GM12878 (cell line): ENCODE data around the gene LY6G6D. TPM values are rescaled to one million over a fixed set of nuclear protein-coding genes. Genes with fewer than 3 reads are reported as not detected.

ENCODE experiments used
- ATAC-seq: fragments of 200-7000 bp; cut with Tn5 transposase; 3 replicates; pipeline ENCODE4 v1.9.1; 2020; ENCODE audit warnings: mild to moderate bottlenecking, moderate library complexity
- BruUV-seq: library from RNA; stranded (reverse); fragments of 400-500 nt; replicated peaks from 2 replicates; lab custom pipeline; 2021; lab: Mats Ljungman, UMichigan
- CTCF ChIA-PET: fragments of 300-600 bp; sonication (Branson Sonifier 250); formaldehyde crosslinking; extraction: SDS; loops from one replicate; lab custom pipeline; 2021; ENCODE audit warnings: inconsistent platforms; lab: Yijun Ruan, JAX
- POLR2A ChIA-PET: fragments of 350-600 bp; formaldehyde crosslinking; extraction: SDS; loops from one replicate; lab custom pipeline; 2021; ENCODE audit warnings: inconsistent platforms; lab: Charles Lee
- RAD21 ChIA-PET: fragments of 300-600 bp; sonication (Branson Sonifier 250); formaldehyde crosslinking; loops from one replicate; lab custom pipeline; 2023; ENCODE audit warnings: antibody characterized with exemption; ENCODE audit not compliant: unreplicated experiment; lab: Charles Lee
- SMC1A ChIA-PET: fragments of 300-600 bp; sonication (Branson Sonifier 250); formaldehyde crosslinking; loops from one replicate; lab custom pipeline; 2023; ENCODE audit not compliant: unreplicated experiment, uncharacterized antibody; lab: Charles Lee
- DNase-seq: peaks from one replicate; pipeline ENCODE4 v3.0.0-alpha.2; 2011; ENCODE audit warnings: low read depth, low spot score
- FAIRE-seq: peaks from 3 replicates; lab custom pipeline; 2011; peaks lifted over from hg19 to GRCh38; lab: Jason Lieb, UNC
- H2AFZ ChIP-seq: 2 replicates; pipeline ENCODE4 v1.6.0; 2011; ENCODE audit warnings: low read depth, low read length, control low read depth; ENCODE audit not compliant: control insufficient read depth
- H3K27ac ChIP-seq: 2 replicates; pipeline ENCODE4 v1.5.1; 2011; ENCODE audit warnings: control low read depth; ENCODE audit not compliant: control insufficient read depth, insufficient read depth
- H3K27me3 ChIP-seq, 2 experiments: replicated peaks in 1 of 2; 2 replicates each; pipeline versions ENCODE4 v1.6.0 to v1.6.1; 2011; ENCODE audit warnings: low read length in 1 of 2; ENCODE audit not compliant: control insufficient read depth in 2 of 2, insufficient read depth in 2 of 2
- H3K36me3 ChIP-seq, 2 experiments: 2 replicates each; pipeline ENCODE4 v1.5.1; 2011; ENCODE audit warnings: low read length in 1 of 2; ENCODE audit not compliant: control insufficient read depth in 2 of 2, insufficient read depth in 2 of 2
- H3K4me1 ChIP-seq: 2 replicates; pipeline ENCODE4 v1.6.1; 2011; ENCODE audit warnings: mild to moderate bottlenecking, low read length, moderate library complexity, mixed read lengths; ENCODE audit not compliant: control insufficient read depth, insufficient read depth
- H3K4me2 ChIP-seq: 2 replicates; pipeline ENCODE4 v1.6.0; 2011; ENCODE audit warnings: control low read depth; ENCODE audit not compliant: control insufficient read depth, insufficient read depth
- H3K4me3 ChIP-seq: fragments of 200-600 bp; sonication (generic); 2 replicates; pipeline ENCODE4 v1.5.1; 2016
- H3K79me2 ChIP-seq: 2 replicates; pipeline ENCODE4 v1.6.0; 2011; ENCODE audit warnings: low read length; ENCODE audit not compliant: control insufficient read depth, insufficient read depth
- H3K9ac ChIP-seq: 2 replicates; pipeline ENCODE4 v1.8.0; 2011; ENCODE audit warnings: low read length, control low read depth, mixed read lengths; ENCODE audit not compliant: control insufficient read depth, insufficient read depth
- H3K9me3 ChIP-seq: replicated peaks from 3 replicates; pipeline ENCODE4 v1.5.1; 2011; ENCODE audit warnings: mild to moderate bottlenecking, low read length; ENCODE audit not compliant: control insufficient read depth, insufficient read depth
- H4K20me1 ChIP-seq: 2 replicates; pipeline ENCODE4 v1.6.0; 2011; ENCODE audit not compliant: control insufficient read depth, insufficient read depth
- BCL11A ChIP-seq: IDR thresholded peaks from 2 replicates; pipeline ENCODE4 v1.6.1; 2011; ENCODE audit warnings: low read depth, low read length
- CREB1 ChIP-seq: IDR thresholded peaks from 2 replicates; pipeline ENCODE4 v1.6.1; 2012; ENCODE audit warnings: low read depth, mild to moderate bottlenecking, inconsistent platforms
- EED ChIP-seq: sonication (generic); IDR thresholded peaks from 2 replicates; pipeline ENCODE4 v1.6.1; 2016; ENCODE audit warnings: antibody characterized with exemption, low read depth
- ESRRA ChIP-seq: IDR thresholded peaks from 2 replicates; pipeline ENCODE4 v1.6.1; 2012; ENCODE audit warnings: mild to moderate bottlenecking, low read length, improper control_type of control experiment
- EZH2 ChIP-seq: IDR thresholded peaks from 2 replicates; pipeline ENCODE4 v1.6.1; 2012; ENCODE audit warnings: low read depth, mild to moderate bottlenecking, control low read depth, inconsistent platforms, low read length, borderline replicate concordance; ENCODE audit not compliant: control insufficient read depth
- GABPA ChIP-seq: IDR thresholded peaks from 2 replicates; pipeline ENCODE4 v1.6.1; 2014; ENCODE audit warnings: antibody characterized with exemption, low read depth, mild to moderate bottlenecking, inconsistent platforms
- HDGF ChIP-seq: fragments of 450-650 bp; IDR thresholded peaks from 2 replicates; pipeline ENCODE4 v1.6.1; 2016; ENCODE audit warnings: antibody characterized with exemption
- IKZF2 ChIP-seq, 2 experiments: fragments of 450-650 bp; IDR thresholded peaks; 2 replicates each; pipeline ENCODE4 v1.6.1; 2017; ENCODE audit warnings: mild to moderate bottlenecking in 2 of 2, moderate library complexity in 2 of 2
- LARP7 ChIP-seq: fragments of 450-650 bp; IDR thresholded peaks from 2 replicates; pipeline ENCODE4 v1.6.1; 2017; ENCODE audit warnings: mild to moderate bottlenecking
- MYC ChIP-seq: IDR thresholded peaks from 2 replicates; pipeline ENCODE4 v1.6.1; 2011; ENCODE audit warnings: mild to moderate bottlenecking, low read length, moderate library complexity, inconsistent platforms; ENCODE audit not compliant: insufficient read depth, insufficient replicate concordance, insufficient read length, severe bottlenecking
- POU2F2 ChIP-seq: IDR thresholded peaks from 3 replicates; pipeline ENCODE4 v1.6.1; 2011; ENCODE audit warnings: low read depth, mild to moderate bottlenecking, low read length, borderline replicate concordance
- RB1 ChIP-seq: fragments of 450-650 bp; formaldehyde crosslinking; IDR thresholded peaks from 2 replicates; pipeline ENCODE4 v1.6.1; 2017; ENCODE audit warnings: mild to moderate bottlenecking, borderline replicate concordance
- RBBP5 ChIP-seq: fragments of 200-600 bp; sonication (generic); conservative IDR thresholded peaks from 2 replicates; pipeline ENCODE4 v1.6.1; 2016
- SIN3A ChIP-seq: IDR thresholded peaks from 2 replicates; pipeline ENCODE4 v1.6.1; 2012; ENCODE audit warnings: low read depth, low read length, improper control_type of control experiment
- SMARCA5 ChIP-seq: fragments of 450-650 bp; IDR thresholded peaks from 2 replicates; pipeline ENCODE4 v1.6.1; 2017; ENCODE audit warnings: mild to moderate bottlenecking
- SPI1 ChIP-seq: IDR thresholded peaks from 2 replicates; pipeline ENCODE4 v1.6.1; 2011; ENCODE audit warnings: low read depth, mild to moderate bottlenecking, low read length, moderate library complexity, borderline replicate concordance; ENCODE audit not compliant: insufficient read depth
- STAT1 ChIP-seq: fragments of 450-650 bp; conservative IDR thresholded peaks from 2 replicates; pipeline ENCODE4 v1.6.1; 2014; ENCODE audit warnings: antibody characterized with exemption, mild to moderate bottlenecking
- ZBED1 ChIP-seq: IDR thresholded peaks from 2 replicates; pipeline ENCODE4 v1.6.1; 2016; ENCODE audit warnings: borderline replicate concordance
- ZNF384 ChIP-seq: IDR thresholded peaks from 2 replicates; pipeline ENCODE4 v1.6.1; 2012; ENCODE audit warnings: low read depth, mild to moderate bottlenecking, low read length, improper control_type of control experiment, borderline replicate concordance
- WGBS: methylation state at CpG from one replicate; pipeline ENCODE4 v1.1.6; 2016; ENCODE audit warnings: low lambda C conversion rate; ENCODE audit not compliant: insufficient replicate concordance, insufficient coverage; ENCODE audit errors: missing lambda C conversion rate; 5-methylcytosine and 5-hydroxymethylcytosine counted together
- in situ Hi-C: fragments of 300-500 bp; cut with MboI; formaldehyde crosslinking; loops from 9 replicates; pipeline ENCODE4 v1.14.3; 2018; ENCODE audit warnings: mixed read lengths
- intact Hi-C: fragments of 100-400 bp; cut with micrococcal nuclease; formaldehyde crosslinking; loops from one replicate; pipeline ENCODE4 v1.14.2; 2022; ENCODE audit not compliant: unreplicated experiment
- polyA plus RNA-seq, 11 experiments: library from polyadenylated mRNA; depleted of rRNA in 4 of 11; unstranded in 6 of 11; stranded (reverse) in 5 of 11; fragments of >200 nt; fragmentation: Nextera tagmentation in 4 of 11; fragmentation: Illumina TruSeq in 1 of 11; extraction: Ambion mirVana in 4 of 11; extraction: Trizol in 1 of 11; gene quantifications; 1 replicate in 1 of 11; 2 replicates in 10 of 11; pipeline versions ENCODE4 v1.2.1 to v1.2.3, GENCODE V29; 2011 to 2016; ENCODE audit warnings: inconsistent platforms in 2 of 11, missing spikeins in 2 of 11, low read depth in 1 of 11
- total RNA-seq, 4 experiments: library from RNA; depleted of rRNA in 3 of 4; stranded (reverse); fragments of >200 nt in 3 of 4; fragmentation: Illumina TruSeq in 1 of 4; extraction: Trizol in 1 of 4; gene quantifications; 2 replicates each; pipeline versions ENCODE4 v1.2.1 to v1.2.3, GENCODE V29; 2013 to 2021
- TF ChIP-seq, protein P1 (sequence below): fragments of 450-650 bp; IDR thresholded peaks from 2 replicates; pipeline ENCODE4 v1.6.1; 2017; ENCODE audit warnings: low read depth, mild to moderate bottlenecking, moderate library complexity

LY6G6D gene
- total and polyA plus RNA-seq, 10 of the 15 experiments (the other 5 are each of a cell fraction or from before 2014, with no cell fraction given): not detected

DNA sequence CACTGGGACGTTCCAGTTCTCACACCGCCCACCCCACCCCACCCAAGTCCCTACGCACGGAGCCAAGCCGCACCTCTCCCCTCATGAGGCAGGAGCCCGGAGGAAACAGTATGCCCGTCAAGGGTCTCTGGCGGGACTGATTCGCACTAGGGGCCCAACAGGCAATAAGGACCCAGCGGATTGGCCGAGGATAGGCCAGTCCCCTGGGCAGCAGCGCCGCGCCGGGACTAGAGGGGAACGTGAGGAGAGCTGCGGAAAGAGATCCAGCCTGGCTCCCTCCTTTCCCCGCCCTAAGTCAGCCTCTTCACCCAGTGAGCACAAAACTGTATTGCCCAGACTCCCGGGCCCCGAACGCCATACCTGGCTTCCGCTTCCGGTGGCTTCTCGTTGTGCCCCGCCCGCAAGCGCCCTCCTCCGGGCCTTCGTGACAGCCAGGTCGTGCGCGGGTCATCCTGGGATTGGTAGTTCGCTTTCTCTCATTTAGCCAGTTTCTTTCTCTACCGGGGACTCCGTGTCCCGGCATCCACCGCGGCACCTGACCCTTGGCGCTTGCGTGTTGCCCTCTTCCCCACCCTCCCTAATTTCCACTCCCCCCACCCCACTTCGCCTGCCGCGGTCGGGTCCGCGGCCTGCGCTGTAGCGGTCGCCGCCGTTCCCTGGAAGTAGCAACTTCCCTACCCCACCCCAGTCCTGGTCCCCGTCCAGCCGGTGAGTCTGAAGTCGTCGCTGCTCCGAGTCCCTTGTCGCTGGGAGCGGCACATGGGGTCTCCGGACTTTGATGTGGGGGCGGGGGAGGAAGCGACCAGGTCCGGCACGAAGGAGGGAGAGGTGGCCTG, 49.4 kb upstream of the LY6G6D start, which contains the start of gene CSNK2B:
Gene CSNK2B (plus strand): TSS at position 580 of the 836 bp plus-strand sequence. CDS start 752 bp downstream, outside the sequence.
- FAIRE-seq (peak; percentile 96), ATAC-seq (peak; percentile 89), DNase-seq (peak; percentile 91)
- H2AFZ ChIP-seq: peak within 1 kb of the TSS; percentile 77
- peaks cover 51% of the 10 kb centered on the region for H3K79me2 ChIP-seq
- in situ Hi-C loops: no loop called here
- no peaks in the 10 kb centered on the region for H3K9me3 ChIP-seq
- peak within 1 kb of the TSS; percentile 97 for H3K9ac ChIP-seq
- 0% methylated on average over 61 of the region's 63 CpGs for WGBS
- H4K20me1 ChIP-seq: no peaks in the 10 kb centered on the region
- H3K27me3 ChIP-seq: no peaks in the 10 kb centered on the region
- H3K4me3 ChIP-seq: peak within 1 kb of the TSS; percentile 93
- POLR2A ChIA-PET: interaction anchor here (0.5 to 5.9 kb wide), 13 partner anchors 8 to 294 kb away, joined by 3 to 107 read pairs (median 4); partner anchors contain the start of genes APOM, BAG6, LSM2 and LTB
- SMC1A ChIA-PET: interaction anchor here (0.7 to 2.6 kb wide), 4 partner anchors 11 to 72 kb away, joined by 3 to 31 read pairs (median 3); partner anchors contain the start of genes APOM and BAG6
- H3K4me2 ChIP-seq: peak within 1 kb of the TSS; percentile 95
- intact Hi-C loops: loop anchor here (1.0 to 5.0 kb wide), 3 partner anchors 45 to 167 kb away; partner anchors contain the start of genes CLIC1 and PRRC2A
- peak within 1 kb of the TSS; percentile 94 for H3K27ac ChIP-seq
- no TSS peak for BruUV-seq
- CTCF ChIA-PET: interaction anchor here (0.9 to 2.3 kb wide), 4 partner anchors 14 to 166 kb away, joined by 3 to 15 read pairs (median 6); partner anchors contain the start of gene BAG6
- RAD21 ChIA-PET: interaction anchor here (0.8 to 1.6 kb wide), 6 partner anchors 12 to 172 kb away, joined by 3 to 8 read pairs (median 4); partner anchors contain the start of genes BAG6, NCR3 and TNF
- H3K36me3 ChIP-seq: peaks cover 15 to 35% of the 10 kb centered on the region in 2 experiments
- H3K4me1 ChIP-seq: peaks cover 37% of the 10 kb centered on the region
- TF ChIP-seq EZH2 (no peak), RB1 (no peak), IKZF2 (IDR thresholded peaks at IDR 0.05) (peak in 1 of 2 experiments; percentile 54; a peak in 1 of 4 replicates), SIN3A (peak; percentile 61; the same call in 1 of the 2 replicates), SMARCA5 (peak; percentile 24; the same call in 1 of the 2 replicates), GABPA (peak; percentile 91), POU2F2 (peak; percentile 60; the same call in 2 of the 3 replicates), EED (no peak), MYC (no peak), SPI1 (no peak; the same call in 1 of the 2 replicates), HDGF (no peak; the same call in 1 of the 2 replicates), LARP7 (peak; percentile 76), RBBP5 (no peak), ZBED1 (no peak), ZNF384 (no peak), CREB1 (peak; percentile 91), ESRRA (no peak), STAT1 (no peak), BCL11A (no peak)
- TF ChIP-seq, protein P1, sequence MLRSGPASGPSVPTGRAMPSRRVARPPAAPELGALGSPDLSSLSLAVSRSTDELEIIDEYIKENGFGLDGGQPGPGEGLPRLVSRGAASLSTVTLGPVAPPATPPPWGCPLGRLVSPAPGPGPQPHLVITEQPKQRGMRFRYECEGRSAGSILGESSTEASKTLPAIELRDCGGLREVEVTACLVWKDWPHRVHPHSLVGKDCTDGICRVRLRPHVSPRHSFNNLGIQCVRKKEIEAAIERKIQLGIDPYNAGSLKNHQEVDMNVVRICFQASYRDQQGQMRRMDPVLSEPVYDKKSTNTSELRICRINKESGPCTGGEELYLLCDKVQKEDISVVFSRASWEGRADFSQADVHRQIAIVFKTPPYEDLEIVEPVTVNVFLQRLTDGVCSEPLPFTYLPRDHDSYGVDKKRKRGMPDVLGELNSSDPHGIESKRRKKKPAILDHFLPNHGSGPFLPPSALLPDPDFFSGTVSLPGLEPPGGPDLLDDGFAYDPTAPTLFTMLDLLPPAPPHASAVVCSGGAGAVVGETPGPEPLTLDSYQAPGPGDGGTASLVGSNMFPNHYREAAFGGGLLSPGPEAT: peak; percentile 32; the same call in 1 of the 2 replicates
